GM12878 (cell line): ENCODE measurements around the gene ZNF30. TPM values are rescaled to one million over a fixed set of nuclear protein-coding genes. Genes with fewer than 3 reads are reported as not detected.

Source experiments
- ATAC-seq: fragments of 200-7000 bp; cut with Tn5 transposase; 3 replicates; pipeline ENCODE4 v1.9.1; 2020; ENCODE audit warnings: mild to moderate bottlenecking, moderate library complexity
- BruUV-seq: library from RNA; stranded (reverse); fragments of 400-500 nt; replicated peaks from 2 replicates; lab custom pipeline; 2021; lab: Mats Ljungman, UMichigan
- CTCF ChIA-PET: fragments of 300-600 bp; sonication (Branson Sonifier 250); formaldehyde crosslinking; extraction: SDS; loops from one replicate; lab custom pipeline; 2021; ENCODE audit warnings: inconsistent platforms; lab: Yijun Ruan, JAX
- POLR2A ChIA-PET: fragments of 350-600 bp; formaldehyde crosslinking; extraction: SDS; loops from one replicate; lab custom pipeline; 2021; ENCODE audit warnings: inconsistent platforms; lab: Charles Lee
- RAD21 ChIA-PET: fragments of 300-600 bp; sonication (Branson Sonifier 250); formaldehyde crosslinking; loops from one replicate; lab custom pipeline; 2023; ENCODE audit warnings: antibody characterized with exemption; ENCODE audit not compliant: unreplicated experiment; lab: Charles Lee
- SMC1A ChIA-PET: fragments of 300-600 bp; sonication (Branson Sonifier 250); formaldehyde crosslinking; loops from one replicate; lab custom pipeline; 2023; ENCODE audit not compliant: unreplicated experiment, uncharacterized antibody; lab: Charles Lee
- DNase-seq: peaks from one replicate; pipeline ENCODE4 v3.0.0-alpha.2; 2011; ENCODE audit warnings: low read depth, low spot score
- FAIRE-seq: peaks from 3 replicates; lab custom pipeline; 2011; peaks lifted over from hg19 to GRCh38; lab: Jason Lieb, UNC
- H2AFZ ChIP-seq: 2 replicates; pipeline ENCODE4 v1.6.0; 2011; ENCODE audit warnings: low read depth, low read length, control low read depth; ENCODE audit not compliant: control insufficient read depth
- H3K27ac ChIP-seq: 2 replicates; pipeline ENCODE4 v1.5.1; 2011; ENCODE audit warnings: control low read depth; ENCODE audit not compliant: control insufficient read depth, insufficient read depth
- H3K27me3 ChIP-seq, 2 experiments: replicated peaks in 1 of 2; 2 replicates each; pipeline versions ENCODE4 v1.6.0 to v1.6.1; 2011; ENCODE audit warnings: low read length in 1 of 2; ENCODE audit not compliant: control insufficient read depth in 2 of 2, insufficient read depth in 2 of 2
- H3K36me3 ChIP-seq, 2 experiments: 2 replicates each; pipeline ENCODE4 v1.5.1; 2011; ENCODE audit warnings: low read length in 1 of 2; ENCODE audit not compliant: control insufficient read depth in 2 of 2, insufficient read depth in 2 of 2
- H3K4me1 ChIP-seq: 2 replicates; pipeline ENCODE4 v1.6.1; 2011; ENCODE audit warnings: mild to moderate bottlenecking, low read length, moderate library complexity, mixed read lengths; ENCODE audit not compliant: control insufficient read depth, insufficient read depth
- H3K4me2 ChIP-seq: 2 replicates; pipeline ENCODE4 v1.6.0; 2011; ENCODE audit warnings: control low read depth; ENCODE audit not compliant: control insufficient read depth, insufficient read depth
- H3K4me3 ChIP-seq: fragments of 200-600 bp; sonication (generic); 2 replicates; pipeline ENCODE4 v1.5.1; 2016
- H3K79me2 ChIP-seq: 2 replicates; pipeline ENCODE4 v1.6.0; 2011; ENCODE audit warnings: low read length; ENCODE audit not compliant: control insufficient read depth, insufficient read depth
- H3K9ac ChIP-seq: 2 replicates; pipeline ENCODE4 v1.8.0; 2011; ENCODE audit warnings: low read length, control low read depth, mixed read lengths; ENCODE audit not compliant: control insufficient read depth, insufficient read depth
- H3K9me3 ChIP-seq: replicated peaks from 3 replicates; pipeline ENCODE4 v1.5.1; 2011; ENCODE audit warnings: mild to moderate bottlenecking, low read length; ENCODE audit not compliant: control insufficient read depth, insufficient read depth
- H4K20me1 ChIP-seq: 2 replicates; pipeline ENCODE4 v1.6.0; 2011; ENCODE audit not compliant: control insufficient read depth, insufficient read depth
- BHLHE40 ChIP-seq, 2 experiments: fragments of 450-650 bp in 1 of 2; IDR thresholded peaks; 2 replicates each; pipeline ENCODE4 v1.6.1; 2011 to 2017; ENCODE audit warnings: low read depth in 2 of 2, borderline replicate concordance in 1 of 2, improper control_type of control experiment in 1 of 2, low read length in 1 of 2, mild to moderate bottlenecking in 1 of 2
- GABPA ChIP-seq: IDR thresholded peaks from 2 replicates; pipeline ENCODE4 v1.6.1; 2014; ENCODE audit warnings: antibody characterized with exemption, low read depth, mild to moderate bottlenecking, inconsistent platforms
- HCFC1 ChIP-seq: fragments of 150-350 bp; IDR thresholded peaks from 2 replicates; pipeline ENCODE4 v1.6.1; 2014; ENCODE audit warnings: low read length
- HDGF ChIP-seq: fragments of 450-650 bp; IDR thresholded peaks from 2 replicates; pipeline ENCODE4 v1.6.1; 2016; ENCODE audit warnings: antibody characterized with exemption
- KDM1A ChIP-seq: fragments of 200-600 bp; sonication (generic); IDR thresholded peaks from 2 replicates; pipeline ENCODE4 v1.6.1; 2016; ENCODE audit warnings: borderline replicate concordance
- MEF2B ChIP-seq: fragments of 450-650 bp; IDR thresholded peaks from 2 replicates; pipeline ENCODE4 v1.6.1; 2018; ENCODE audit warnings: mild to moderate bottlenecking, moderate library complexity; ENCODE audit not compliant: partially characterized antibody, poor library complexity, severe bottlenecking
- NFYB ChIP-seq: IDR thresholded peaks from 2 replicates; pipeline ENCODE4 v1.6.1; 2011; ENCODE audit warnings: low read depth, mild to moderate bottlenecking, low read length, improper control_type of control experiment, moderate library complexity; ENCODE audit not compliant: insufficient read depth
- WGBS: methylation state at CpG from one replicate; pipeline ENCODE4 v1.1.6; 2016; ENCODE audit warnings: low lambda C conversion rate; ENCODE audit not compliant: insufficient replicate concordance, insufficient coverage; ENCODE audit errors: missing lambda C conversion rate; 5-methylcytosine and 5-hydroxymethylcytosine counted together
- in situ Hi-C: fragments of 300-500 bp; cut with MboI; formaldehyde crosslinking; loops from 9 replicates; pipeline ENCODE4 v1.14.3; 2018; ENCODE audit warnings: mixed read lengths
- intact Hi-C: fragments of 100-400 bp; cut with micrococcal nuclease; formaldehyde crosslinking; loops from one replicate; pipeline ENCODE4 v1.14.2; 2022; ENCODE audit not compliant: unreplicated experiment
- polyA plus RNA-seq, 11 experiments: library from polyadenylated mRNA; depleted of rRNA in 4 of 11; unstranded in 6 of 11; stranded (reverse) in 5 of 11; fragments of >200 nt; fragmentation: Nextera tagmentation in 4 of 11; fragmentation: Illumina TruSeq in 1 of 11; extraction: Ambion mirVana in 4 of 11; extraction: Trizol in 1 of 11; gene quantifications; 1 replicate in 1 of 11; 2 replicates in 10 of 11; pipeline versions ENCODE4 v1.2.1 to v1.2.3, GENCODE V29; 2011 to 2016; ENCODE audit warnings: inconsistent platforms in 2 of 11, missing spikeins in 2 of 11, low read depth in 1 of 11
- total RNA-seq, 4 experiments: library from RNA; depleted of rRNA in 3 of 4; stranded (reverse); fragments of >200 nt in 3 of 4; fragmentation: Illumina TruSeq in 1 of 4; extraction: Trizol in 1 of 4; gene quantifications; 2 replicates each; pipeline versions ENCODE4 v1.2.1 to v1.2.3, GENCODE V29; 2013 to 2021
- TF ChIP-seq, protein P1 (sequence below): fragments of 450-650 bp; IDR thresholded peaks from 2 replicates; pipeline ENCODE4 v1.6.1; 2016; ENCODE audit warnings: mild to moderate bottlenecking, moderate library complexity, borderline replicate concordance
- TF ChIP-seq, protein P2 (sequence below): fragments of 450-650 bp; IDR thresholded peaks from 2 replicates; pipeline ENCODE4 v1.6.1; 2017; ENCODE audit warnings: mild to moderate bottlenecking, moderate library complexity
- TF ChIP-seq, protein P3 (sequence below): fragments of 450-650 bp; conservative IDR thresholded peaks from 2 replicates; pipeline ENCODE4 v1.6.1; 2017; ENCODE audit warnings: mild to moderate bottlenecking, moderate library complexity

ZNF30 gene
- total and polyA plus RNA-seq, 10 of the 15 experiments (the other 5 are each of a cell fraction or from before 2014, with no cell fraction given), result 0.85 to 2.3 (median 1.3) TPM

DNA sequence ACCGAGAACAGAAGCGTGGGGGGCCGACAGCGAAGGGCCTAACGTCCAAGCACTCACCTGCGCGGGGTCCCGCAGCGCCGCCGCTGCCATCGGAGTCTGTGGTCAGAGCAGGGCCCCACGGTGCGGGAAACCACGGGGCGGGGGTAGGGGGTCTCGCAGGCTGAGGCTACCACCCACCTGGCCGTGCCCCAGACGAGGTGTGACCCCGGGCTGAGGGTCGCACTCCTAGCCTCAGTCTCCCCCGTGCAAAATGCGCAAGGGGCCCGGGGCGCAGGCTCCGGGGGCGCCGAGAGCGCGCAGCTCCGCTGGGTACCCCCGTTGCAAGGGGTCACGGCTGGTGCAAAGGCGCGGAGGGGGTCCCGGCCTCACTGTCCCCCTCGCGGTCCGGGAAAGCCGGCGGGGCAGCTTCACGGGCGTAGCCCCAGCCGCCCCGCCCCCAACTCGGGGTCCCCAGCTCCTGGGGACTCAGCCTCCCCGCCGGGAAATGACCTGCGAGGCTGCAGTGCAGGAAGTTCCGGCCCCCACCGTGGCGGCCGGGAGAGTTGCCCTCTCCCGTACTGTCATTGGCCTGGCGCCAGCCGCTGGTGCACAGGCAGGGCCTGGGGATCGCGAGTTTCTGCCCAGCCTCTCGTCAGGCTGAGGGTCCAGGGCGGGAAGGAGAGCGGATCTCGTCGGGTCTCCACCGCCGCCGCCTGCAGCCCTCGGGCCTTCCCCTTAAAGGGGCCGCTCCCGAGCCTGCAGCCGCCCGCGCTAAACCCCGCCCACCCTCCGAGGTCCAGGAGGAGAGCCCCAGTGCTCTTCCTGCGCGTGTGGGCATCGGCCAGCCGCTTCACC, 37.1 kb downstream of the ZNF30 start, which contains the start of gene ZNF792:
TSS of gene ZNF792 (minus strand) at position 657 of the 834 bp plus-strand sequence. CDS start at position 90, 567 bp downstream.
- peaks cover 4% of the 10 kb centered on the region for H3K4me1 ChIP-seq
- no TSS peak for BruUV-seq
- H3K79me2 ChIP-seq, result peaks cover 7% of the 10 kb centered on the region
- no peak for DNase-seq
- CTCF ChIA-PET, result interaction anchor here (0.6 to 1.0 kb wide), 2 partner anchors 75 to 173 kb away, joined by 3 read pairs; no protein-coding TSS in a partner anchor
- H2AFZ ChIP-seq, result peak within 1 kb of the TSS; percentile 95
- no peaks in the 10 kb centered on the region for H4K20me1 ChIP-seq
- peaks cover 22% of the 10 kb centered on the region for H3K9me3 ChIP-seq
- H3K4me3 ChIP-seq, result peak within 1 kb of the TSS; percentile 80
- H3K36me3 ChIP-seq, result peaks cover 8 to 9% of the 10 kb centered on the region in 2 experiments; a peak in 3 of 4 replicates
- H3K4me2 ChIP-seq, result peak within 1 kb of the TSS; percentile 81
- intact Hi-C loops (no loop called here), in situ Hi-C loops (loop anchor here (25.0 kb wide), 1 partner anchor 1399 kb away; no protein-coding TSS in a partner anchor)
- peak within 1 kb of the TSS; percentile 64 for H3K9ac ChIP-seq
- POLR2A ChIA-PET, result no interaction called here
- H3K27ac ChIP-seq, result peak within 1 kb of the TSS; percentile 57; the same call in 1 of the 2 replicates
- RAD21 ChIA-PET, result interaction anchor here (0.9 to 1.1 kb wide), 2 partner anchors 37 to 48 kb away, joined by 3 read pairs; no protein-coding TSS in a partner anchor
- no peak for FAIRE-seq
- SMC1A ChIA-PET, result interaction anchor here (0.8 to 1.9 kb wide), 2 partner anchors 22 to 49 kb away, joined by 3 to 6 read pairs; no protein-coding TSS in a partner anchor
- no peaks in the 10 kb centered on the region for H3K27me3 ChIP-seq
- WGBS, result 2% methylated on average over 62 of the region's 78 CpGs
- peak; percentile 95 for ATAC-seq
- TF ChIP-seq HCFC1, result 0 out of 2 replicates have a peak, but pooled peaks have one; percentile 20
- TF ChIP-seq MEF2B, result peak; percentile 27
- peak; percentile 36; the same call in 1 of the 2 replicates for TF ChIP-seq GABPA
- TF ChIP-seq, protein P1, sequence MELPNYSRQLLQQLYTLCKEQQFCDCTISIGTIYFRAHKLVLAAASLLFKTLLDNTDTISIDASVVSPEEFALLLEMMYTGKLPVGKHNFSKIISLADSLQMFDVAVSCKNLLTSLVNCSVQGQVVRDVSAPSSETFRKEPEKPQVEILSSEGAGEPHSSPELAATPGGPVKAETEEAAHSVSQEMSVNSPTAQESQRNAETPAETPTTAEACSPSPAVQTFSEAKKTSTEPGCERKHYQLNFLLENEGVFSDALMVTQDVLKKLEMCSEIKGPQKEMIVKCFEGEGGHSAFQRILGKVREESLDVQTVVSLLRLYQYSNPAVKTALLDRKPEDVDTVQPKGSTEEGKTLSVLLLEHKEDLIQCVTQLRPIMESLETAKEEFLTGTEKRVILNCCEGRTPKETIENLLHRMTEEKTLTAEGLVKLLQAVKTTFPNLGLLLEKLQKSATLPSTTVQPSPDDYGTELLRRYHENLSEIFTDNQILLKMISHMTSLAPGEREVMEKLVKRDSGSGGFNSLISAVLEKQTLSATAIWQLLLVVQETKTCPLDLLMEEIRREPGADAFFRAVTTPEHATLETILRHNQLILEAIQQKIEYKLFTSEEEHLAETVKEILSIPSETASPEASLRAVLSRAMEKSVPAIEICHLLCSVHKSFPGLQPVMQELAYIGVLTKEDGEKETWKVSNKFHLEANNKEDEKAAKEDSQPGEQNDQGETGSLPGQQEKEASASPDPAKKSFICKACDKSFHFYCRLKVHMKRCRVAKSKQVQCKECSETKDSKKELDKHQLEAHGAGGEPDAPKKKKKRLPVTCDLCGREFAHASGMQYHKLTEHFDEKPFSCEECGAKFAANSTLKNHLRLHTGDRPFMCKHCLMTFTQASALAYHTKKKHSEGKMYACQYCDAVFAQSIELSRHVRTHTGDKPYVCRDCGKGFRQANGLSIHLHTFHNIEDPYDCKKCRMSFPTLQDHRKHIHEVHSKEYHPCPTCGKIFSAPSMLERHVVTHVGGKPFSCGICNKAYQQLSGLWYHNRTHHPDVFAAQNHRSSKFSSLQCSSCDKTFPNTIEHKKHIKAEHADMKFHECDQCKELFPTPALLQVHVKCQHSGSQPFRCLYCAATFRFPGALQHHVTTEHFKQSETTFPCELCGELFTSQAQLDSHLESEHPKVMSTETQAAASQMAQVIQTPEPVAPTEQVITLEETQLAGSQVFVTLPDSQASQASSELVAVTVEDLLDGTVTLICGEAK, result peak; percentile 39; the same call in 1 of the 2 replicates
- TF ChIP-seq, protein P2, sequence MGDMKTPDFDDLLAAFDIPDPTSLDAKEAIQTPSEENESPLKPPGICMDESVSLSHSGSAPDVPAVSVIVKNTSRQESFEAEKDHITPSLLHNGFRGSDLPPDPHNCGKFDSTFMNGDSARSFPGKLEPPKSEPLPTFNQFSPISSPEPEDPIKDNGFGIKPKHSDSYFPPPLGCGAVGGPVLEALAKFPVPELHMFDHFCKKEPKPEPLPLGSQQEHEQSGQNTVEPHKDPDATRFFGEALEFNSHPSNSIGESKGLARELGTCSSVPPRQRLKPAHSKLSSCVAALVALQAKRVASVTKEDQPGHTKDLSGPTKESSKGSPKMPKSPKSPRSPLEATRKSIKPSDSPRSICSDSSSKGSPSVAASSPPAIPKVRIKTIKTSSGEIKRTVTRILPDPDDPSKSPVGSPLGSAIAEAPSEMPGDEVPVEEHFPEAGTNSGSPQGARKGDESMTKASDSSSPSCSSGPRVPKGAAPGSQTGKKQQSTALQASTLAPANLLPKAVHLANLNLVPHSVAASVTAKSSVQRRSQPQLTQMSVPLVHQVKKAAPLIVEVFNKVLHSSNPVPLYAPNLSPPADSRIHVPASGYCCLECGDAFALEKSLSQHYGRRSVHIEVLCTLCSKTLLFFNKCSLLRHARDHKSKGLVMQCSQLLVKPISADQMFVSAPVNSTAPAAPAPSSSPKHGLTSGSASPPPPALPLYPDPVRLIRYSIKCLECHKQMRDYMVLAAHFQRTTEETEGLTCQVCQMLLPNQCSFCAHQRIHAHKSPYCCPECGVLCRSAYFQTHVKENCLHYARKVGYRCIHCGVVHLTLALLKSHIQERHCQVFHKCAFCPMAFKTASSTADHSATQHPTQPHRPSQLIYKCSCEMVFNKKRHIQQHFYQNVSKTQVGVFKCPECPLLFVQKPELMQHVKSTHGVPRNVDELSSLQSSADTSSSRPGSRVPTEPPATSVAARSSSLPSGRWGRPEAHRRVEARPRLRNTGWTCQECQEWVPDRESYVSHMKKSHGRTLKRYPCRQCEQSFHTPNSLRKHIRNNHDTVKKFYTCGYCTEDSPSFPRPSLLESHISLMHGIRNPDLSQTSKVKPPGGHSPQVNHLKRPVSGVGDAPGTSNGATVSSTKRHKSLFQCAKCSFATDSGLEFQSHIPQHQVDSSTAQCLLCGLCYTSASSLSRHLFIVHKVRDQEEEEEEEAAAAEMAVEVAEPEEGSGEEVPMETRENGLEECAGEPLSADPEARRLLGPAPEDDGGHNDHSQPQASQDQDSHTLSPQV, result no peak
- TF ChIP-seq KDM1A, result no peak
- TF ChIP-seq HDGF, result no peak
- peak in 1 of 2 experiments; percentile 36; a peak in 1 of 4 replicates for TF ChIP-seq BHLHE40 (IDR thresholded peaks at IDR 0.05; ENCODE audit: borderline replicate concordance in 1 of 2, low read depth in 2 of 2, low read length in 1 of 2)
- TF ChIP-seq, protein P3, sequence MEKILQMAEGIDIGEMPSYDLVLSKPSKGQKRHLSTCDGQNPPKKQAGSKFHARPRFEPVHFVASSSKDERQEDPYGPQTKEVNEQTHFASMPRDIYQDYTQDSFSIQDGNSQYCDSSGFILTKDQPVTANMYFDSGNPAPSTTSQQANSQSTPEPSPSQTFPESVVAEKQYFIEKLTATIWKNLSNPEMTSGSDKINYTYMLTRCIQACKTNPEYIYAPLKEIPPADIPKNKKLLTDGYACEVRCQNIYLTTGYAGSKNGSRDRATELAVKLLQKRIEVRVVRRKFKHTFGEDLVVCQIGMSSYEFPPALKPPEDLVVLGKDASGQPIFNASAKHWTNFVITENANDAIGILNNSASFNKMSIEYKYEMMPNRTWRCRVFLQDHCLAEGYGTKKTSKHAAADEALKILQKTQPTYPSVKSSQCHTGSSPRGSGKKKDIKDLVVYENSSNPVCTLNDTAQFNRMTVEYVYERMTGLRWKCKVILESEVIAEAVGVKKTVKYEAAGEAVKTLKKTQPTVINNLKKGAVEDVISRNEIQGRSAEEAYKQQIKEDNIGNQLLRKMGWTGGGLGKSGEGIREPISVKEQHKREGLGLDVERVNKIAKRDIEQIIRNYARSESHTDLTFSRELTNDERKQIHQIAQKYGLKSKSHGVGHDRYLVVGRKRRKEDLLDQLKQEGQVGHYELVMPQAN, result peak; percentile 26; the same call in 1 of the 2 replicates
- no peak for TF ChIP-seq NFYB
